Osteoblast (primary cell): ENCODE data around the gene EDEM3. TPM values are rescaled to one million over a fixed set of nuclear protein-coding genes. Genes with fewer than 3 reads are reported as not detected.

ENCODE experiments used
- DNase-seq: peaks from one replicate; pipeline ENCODE4 v3.0.0; 2011; ENCODE audit warnings: low spot score, mixed read lengths; ENCODE audit not compliant: insufficient read length; ENCODE audit errors: missing footprints
- H2AFZ ChIP-seq: 2 replicates; pipeline ENCODE4 v1.6.0; 2011; ENCODE audit warnings: mild to moderate bottlenecking, low read length
- H3K27ac ChIP-seq: 2 replicates; pipeline ENCODE4 v1.5.1; 2011; ENCODE audit warnings: mild to moderate bottlenecking, low read depth, low read length, moderate library complexity
- H3K27me3 ChIP-seq: 2 replicates; pipeline ENCODE4 v1.6.0; 2012; ENCODE audit warnings: mild to moderate bottlenecking, control low read depth, inconsistent platforms, low read length, moderate library complexity; ENCODE audit not compliant: insufficient read depth
- H3K36me3 ChIP-seq: 2 replicates; pipeline ENCODE4 v1.5.1; 2011; ENCODE audit warnings: mild to moderate bottlenecking, low read length, control low read depth, moderate library complexity; ENCODE audit not compliant: insufficient read depth
- H3K4me1 ChIP-seq: 2 replicates; pipeline ENCODE4 v1.5.1; 2011; ENCODE audit warnings: mild to moderate bottlenecking, low read length, control low read depth, moderate library complexity; ENCODE audit not compliant: insufficient read depth
- H3K4me2 ChIP-seq: 2 replicates; pipeline ENCODE4 v1.6.0; 2011; ENCODE audit warnings: mild to moderate bottlenecking, low read length; ENCODE audit not compliant: insufficient read depth
- H3K4me3 ChIP-seq: fragments of 200-600 bp; sonication (generic); 3 replicates; pipeline ENCODE4 v1.5.1; 2012; ENCODE audit warnings: mild to moderate bottlenecking, low read length, inconsistent platforms; ENCODE audit not compliant: insufficient read depth
- H3K79me2 ChIP-seq: 2 replicates; pipeline ENCODE4 v1.6.0; 2012; ENCODE audit warnings: mild to moderate bottlenecking, low read length, control low read depth, inconsistent platforms; ENCODE audit not compliant: insufficient read depth
- H3K9me3 ChIP-seq: 2 replicates; pipeline ENCODE4 v1.5.1; 2011; ENCODE audit warnings: low read depth, low read length, control low read depth
- H4K20me1 ChIP-seq: 2 replicates; pipeline ENCODE4 v1.6.0; 2012; ENCODE audit warnings: mild to moderate bottlenecking, low read length, control low read depth; ENCODE audit not compliant: insufficient read depth
- CTCF ChIP-seq: IDR thresholded peaks from 2 replicates; pipeline ENCODE4 v1.5.1; 2011; ENCODE audit warnings: mild to moderate bottlenecking, low read depth, low read length, moderate library complexity; ENCODE audit errors: extremely low read depth
- total RNA-seq: library from RNA; depleted of rRNA; stranded (reverse); fragments of >200 nt; gene quantifications from 2 replicates; pipeline ENCODE4 v1.2.3, GENCODE V29; 2012

EDEM3 gene
- total RNA-seq, 1 donor, result 43.1 TPM

GRCh38 chr1:184745110-184745509 is 9.5 kb downstream of the EDEM3 start:
- no peak for TF ChIP-seq CTCF
- H3K4me3 ChIP-seq, result no peak overlapping the region
- H4K20me1 ChIP-seq, result no peaks in the 10 kb centered on the region
- no peak overlapping the region for H3K4me2 ChIP-seq
- no peak overlapping the region for H3K27ac ChIP-seq
- peaks cover 38% of the 10 kb centered on the region for H3K79me2 ChIP-seq
- H3K36me3 ChIP-seq, result no peaks in the 10 kb centered on the region
- H3K4me1 ChIP-seq, result peaks cover 5% of the 10 kb centered on the region
- no peak overlapping the region for H2AFZ ChIP-seq
- no peaks in the 10 kb centered on the region for H3K9me3 ChIP-seq
- H3K27me3 ChIP-seq, result no peaks in the 10 kb centered on the region
- DNase-seq, result no peak

- Histone ChIP-seq H3K4me1 (no peaks in the 10 kb centered on the region), H3K9me3 (no peaks in the 10 kb centered on the region), H3K27ac (no peak overlapping the region), H3K79me2 (peaks cover 34% of the 10 kb centered on the region), H4K20me1 (no peaks in the 10 kb centered on the region), H3K36me3 (no peaks in the 10 kb centered on the region), H3K27me3 (no peaks in the 10 kb centered on the region), H2AFZ (no peak overlapping the region), H3K4me2 (no peak overlapping the region), H3K4me3 (no peak overlapping the region)
- TF ChIP-seq CTCF, result no peak
- DNase-seq, result peak; percentile 21
Measured at GRCh38 chr1:184743062-184743756, 11.4 kb downstream of the EDEM3 start.

GRCh38 chr1:184740344-184740743 is 14.3 kb downstream of the EDEM3 start:
- no peak overlapping the region for H2AFZ ChIP-seq
- no peaks in the 10 kb centered on the region for H3K27me3 ChIP-seq
- no peak overlapping the region for H3K4me3 ChIP-seq
- peaks cover 26% of the 10 kb centered on the region for H3K79me2 ChIP-seq
- no peak for DNase-seq
- H4K20me1 ChIP-seq, result no peaks in the 10 kb centered on the region
- H3K27ac ChIP-seq, result no peak overlapping the region
- H3K36me3 ChIP-seq, result peaks cover 18% of the 10 kb centered on the region
- H3K4me1 ChIP-seq, result no peaks in the 10 kb centered on the region
- TF ChIP-seq CTCF, result no peak
- H3K4me2 ChIP-seq, result no peak overlapping the region
- H3K9me3 ChIP-seq, result no peaks in the 10 kb centered on the region

- no peaks in the 10 kb centered on the region for H3K9me3 ChIP-seq
- no peak for DNase-seq
- no peak overlapping the region for H3K4me2 ChIP-seq
- H2AFZ ChIP-seq, result no peak overlapping the region
- peaks cover 24% of the 10 kb centered on the region for H3K79me2 ChIP-seq
- no peaks in the 10 kb centered on the region for H3K4me1 ChIP-seq
- no peak overlapping the region for H3K27ac ChIP-seq
- TF ChIP-seq CTCF, result no peak
- H3K36me3 ChIP-seq, result peaks cover 23% of the 10 kb centered on the region
- no peaks in the 10 kb centered on the region for H4K20me1 ChIP-seq
- no peak overlapping the region for H3K4me3 ChIP-seq
- no peaks in the 10 kb centered on the region for H3K27me3 ChIP-seq
Measured at GRCh38 chr1:184739796-184740195, 14.9 kb downstream of the EDEM3 start.
